Measurements from ENCODE around the gene LRIT3. TPM values are rescaled to one million over a fixed set of nuclear protein-coding genes. Genes with fewer than 3 reads are reported as not detected.

The LRIT3 gene, protein sequence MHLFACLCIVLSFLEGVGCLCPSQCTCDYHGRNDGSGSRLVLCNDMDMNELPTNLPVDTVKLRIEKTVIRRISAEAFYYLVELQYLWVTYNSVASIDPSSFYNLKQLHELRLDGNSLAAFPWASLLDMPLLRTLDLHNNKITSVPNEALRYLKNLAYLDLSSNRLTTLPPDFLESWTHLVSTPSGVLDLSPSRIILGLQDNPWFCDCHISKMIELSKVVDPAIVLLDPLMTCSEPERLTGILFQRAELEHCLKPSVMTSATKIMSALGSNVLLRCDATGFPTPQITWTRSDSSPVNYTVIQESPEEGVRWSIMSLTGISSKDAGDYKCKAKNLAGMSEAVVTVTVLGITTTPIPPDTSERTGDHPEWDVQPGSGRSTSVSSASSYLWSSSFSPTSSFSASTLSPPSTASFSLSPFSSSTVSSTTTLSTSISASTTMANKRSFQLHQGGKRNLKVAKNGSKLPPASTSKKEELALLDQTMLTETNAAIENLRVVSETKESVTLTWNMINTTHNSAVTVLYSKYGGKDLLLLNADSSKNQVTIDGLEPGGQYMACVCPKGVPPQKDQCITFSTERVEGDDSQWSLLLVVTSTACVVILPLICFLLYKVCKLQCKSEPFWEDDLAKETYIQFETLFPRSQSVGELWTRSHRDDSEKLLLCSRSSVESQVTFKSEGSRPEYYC
- under 0.01 TPM in 1 of 2 replicates, not detected in the other for total RNA-seq (ENCODE audit: low replicate concordance)

DNA sequence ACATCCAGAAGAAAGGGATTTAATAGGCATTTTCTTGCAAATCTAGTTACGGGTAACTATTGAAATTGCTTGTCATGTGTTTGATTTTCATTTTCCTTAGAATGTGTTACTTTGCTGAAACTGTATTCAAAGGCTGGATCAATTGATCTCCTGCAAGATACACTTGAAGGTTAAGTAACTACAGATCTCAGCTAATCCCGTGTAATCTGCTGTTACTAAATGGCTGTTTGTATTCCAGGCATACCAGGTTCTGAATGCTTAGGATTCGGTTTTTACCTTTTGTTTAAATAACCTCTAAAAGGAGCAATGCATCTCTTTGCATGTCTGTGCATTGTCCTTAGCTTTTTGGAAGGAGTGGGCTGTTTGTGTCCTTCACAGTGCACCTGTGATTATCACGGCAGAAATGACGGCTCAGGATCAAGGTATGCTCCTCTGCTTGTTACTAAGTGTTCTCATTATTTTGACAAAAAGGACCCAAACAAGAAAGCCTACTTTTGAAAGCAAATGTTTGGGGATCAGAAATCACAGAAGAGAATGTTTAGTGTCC is at the start of gene LRIT3:
TSS of gene LRIT3 (plus strand) at position 212 of the 547 bp plus-strand sequence. CDS start at position 307, 95 bp downstream.
- H3K4me3 ChIP-seq (ENCODE audit: low read depth, low read length), result no peak within 1 kb of the TSS
- TF ChIP-seq, protein P1, sequence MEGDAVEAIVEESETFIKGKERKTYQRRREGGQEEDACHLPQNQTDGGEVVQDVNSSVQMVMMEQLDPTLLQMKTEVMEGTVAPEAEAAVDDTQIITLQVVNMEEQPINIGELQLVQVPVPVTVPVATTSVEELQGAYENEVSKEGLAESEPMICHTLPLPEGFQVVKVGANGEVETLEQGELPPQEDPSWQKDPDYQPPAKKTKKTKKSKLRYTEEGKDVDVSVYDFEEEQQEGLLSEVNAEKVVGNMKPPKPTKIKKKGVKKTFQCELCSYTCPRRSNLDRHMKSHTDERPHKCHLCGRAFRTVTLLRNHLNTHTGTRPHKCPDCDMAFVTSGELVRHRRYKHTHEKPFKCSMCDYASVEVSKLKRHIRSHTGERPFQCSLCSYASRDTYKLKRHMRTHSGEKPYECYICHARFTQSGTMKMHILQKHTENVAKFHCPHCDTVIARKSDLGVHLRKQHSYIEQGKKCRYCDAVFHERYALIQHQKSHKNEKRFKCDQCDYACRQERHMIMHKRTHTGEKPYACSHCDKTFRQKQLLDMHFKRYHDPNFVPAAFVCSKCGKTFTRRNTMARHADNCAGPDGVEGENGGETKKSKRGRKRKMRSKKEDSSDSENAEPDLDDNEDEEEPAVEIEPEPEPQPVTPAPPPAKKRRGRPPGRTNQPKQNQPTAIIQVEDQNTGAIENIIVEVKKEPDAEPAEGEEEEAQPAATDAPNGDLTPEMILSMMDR (IDR thresholded peaks at IDR 0.05; ENCODE audit: insufficient read depth, low read length), result no peak
- no peak for DNase-seq (ENCODE audit: low read depth)

DNA sequence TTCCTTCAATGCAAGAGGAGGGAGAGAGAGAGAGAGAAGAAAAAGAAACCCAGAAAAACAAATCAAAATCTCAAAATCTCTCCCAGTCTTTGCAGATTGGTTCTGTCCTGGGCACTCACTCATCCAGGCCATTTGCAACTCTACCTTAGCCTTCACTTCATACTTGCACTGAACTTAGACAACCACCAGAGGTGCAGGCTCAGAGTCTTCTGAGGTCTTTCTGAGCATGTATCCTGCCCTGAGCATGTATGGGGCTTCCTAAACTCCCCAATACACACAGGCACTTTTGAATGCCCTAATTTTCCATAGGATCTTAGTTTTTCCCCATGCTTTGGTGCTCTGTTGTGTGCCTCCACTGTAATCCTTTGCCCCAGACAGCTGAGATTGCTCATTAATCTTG is 49.0 kb upstream of the LRIT3 start:
- TF ChIP-seq, protein P1 (IDR thresholded peaks at IDR 0.05; ENCODE audit: insufficient read depth, low read length), result no peak
- no peak overlapping the region for H3K4me3 ChIP-seq (ENCODE audit: low read depth, low read length)
- no peak for DNase-seq (ENCODE audit: low read depth)

DNA sequence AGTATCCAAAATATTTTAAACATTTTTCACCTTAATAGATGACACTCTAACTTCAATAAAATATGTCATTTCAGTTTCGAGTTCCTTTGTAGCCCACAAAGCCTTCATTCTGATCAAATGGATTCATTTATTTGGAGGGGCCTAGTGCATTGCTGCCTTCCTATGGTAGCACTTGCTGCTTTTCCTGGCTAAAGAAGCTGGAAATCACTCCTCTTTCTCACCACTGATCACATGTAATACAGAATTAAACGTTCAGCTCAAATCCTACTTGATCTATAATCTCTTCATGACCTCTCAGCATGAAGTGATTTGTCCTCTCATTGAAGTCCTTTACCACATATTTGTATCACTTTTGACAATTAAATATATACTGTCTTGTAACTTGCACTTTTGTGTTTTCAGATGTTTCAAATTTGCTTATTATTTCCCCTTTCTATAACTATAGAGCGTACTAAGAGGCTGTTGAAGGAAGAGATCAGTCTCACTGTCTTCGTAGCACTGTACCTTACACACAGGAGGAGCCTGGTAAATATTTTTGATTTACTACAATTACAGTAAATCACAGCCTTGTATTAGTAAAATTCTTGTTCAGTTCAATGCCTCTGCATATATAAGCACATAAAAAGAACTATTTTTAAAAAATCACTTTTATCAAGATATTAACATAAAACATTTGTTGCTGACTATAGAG is 46.7 kb upstream of the LRIT3 start:
- DNase-seq (ENCODE audit: low read depth), result no peak
- H3K4me3 ChIP-seq (ENCODE audit: low read depth, low read length), result peak overlapping the region; percentile 20
- TF ChIP-seq, protein P1 (IDR thresholded peaks at IDR 0.05; ENCODE audit: insufficient read depth, low read length), result no peak

DNA sequence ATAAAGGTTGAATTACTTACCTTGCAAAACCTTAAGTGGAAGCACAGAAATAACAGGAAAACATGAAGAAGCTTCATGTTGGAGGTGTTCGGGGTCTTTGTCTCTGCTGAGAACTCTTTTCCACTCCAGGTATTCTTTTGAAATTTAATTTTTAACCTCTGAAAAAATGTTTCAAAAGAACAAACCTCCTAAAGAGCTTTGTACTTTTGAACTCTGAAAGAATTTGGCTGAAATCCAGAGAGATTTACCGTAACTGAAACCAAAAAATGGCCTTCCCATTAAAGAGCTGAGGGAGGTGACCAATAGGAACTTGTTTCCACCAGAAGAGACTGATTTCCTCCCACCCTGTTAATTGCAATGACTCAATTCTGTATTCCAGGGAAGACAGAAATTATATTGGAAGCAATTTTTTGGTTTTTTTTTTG is 46.0 kb upstream of the LRIT3 start, which contains the start of gene CFI:
TSS of gene CFI (minus strand) at position 105 of the 425 bp plus-strand sequence. CDS start at position 77, 28 bp downstream.
- TF ChIP-seq, protein P1 (IDR thresholded peaks at IDR 0.05; ENCODE audit: insufficient read depth, low read length), result no peak
- peak; percentile 84 for DNase-seq (ENCODE audit: low read depth)
- peak within 1 kb of the TSS; percentile 49 for H3K4me3 ChIP-seq (ENCODE audit: low read depth, low read length)

DNA sequence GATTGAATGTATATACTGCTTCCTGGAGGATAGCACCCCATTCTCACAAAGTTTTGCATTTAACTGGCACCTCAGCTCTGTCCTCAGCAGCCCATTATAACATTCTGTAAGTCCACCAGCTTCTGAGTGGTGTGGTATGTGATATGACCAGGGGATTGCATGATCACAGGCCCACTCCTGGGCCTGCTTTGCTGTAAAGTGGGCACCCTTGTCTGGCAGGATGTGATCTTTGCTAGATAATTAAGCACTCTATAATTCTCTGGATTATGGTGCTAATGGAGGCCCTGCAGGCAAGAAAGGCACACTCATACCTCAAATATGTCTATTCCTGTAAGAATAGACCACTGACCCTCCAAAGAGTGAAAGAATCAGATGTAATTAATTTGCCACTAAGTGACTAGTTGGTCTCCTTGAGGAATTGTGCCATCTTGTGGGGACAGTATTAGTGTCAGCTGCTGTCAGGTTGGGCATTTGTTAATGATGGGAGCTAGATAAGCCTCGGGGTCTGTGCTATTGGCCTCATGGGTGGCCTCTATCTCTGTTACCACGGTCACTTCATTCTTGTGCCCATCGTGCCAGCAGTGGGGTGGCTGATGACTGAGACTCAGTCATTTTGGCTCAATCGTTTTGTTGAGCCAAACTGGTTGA is 43.9 kb upstream of the LRIT3 start:
- TF ChIP-seq, protein P1 (IDR thresholded peaks at IDR 0.05; ENCODE audit: insufficient read depth, low read length), result peak; percentile 27
- DNase-seq (ENCODE audit: low read depth), result peak; percentile 54
- no peak overlapping the region for H3K4me3 ChIP-seq (ENCODE audit: low read depth, low read length)

DNA sequence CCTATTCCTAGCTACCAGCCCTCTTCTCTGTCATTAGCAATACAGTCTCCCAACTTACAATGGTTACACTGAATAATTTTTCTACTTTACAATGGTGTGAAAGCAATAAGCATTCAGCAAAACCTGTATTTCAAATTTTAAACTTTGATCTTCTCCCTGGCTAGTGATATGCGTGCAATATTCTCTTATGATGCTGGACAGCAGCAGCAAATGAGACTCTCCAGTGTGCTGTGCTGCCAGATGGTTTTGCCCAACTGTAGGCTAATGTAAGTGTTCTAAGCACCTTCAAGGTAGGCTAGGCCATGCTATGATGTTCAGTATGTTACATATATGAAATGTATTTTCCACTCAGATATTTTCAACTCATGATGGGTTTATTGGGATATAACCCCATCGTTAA is 38.3 kb upstream of the LRIT3 start:
- DNase-seq (ENCODE audit: low read depth), result no peak
- TF ChIP-seq, protein P1 (IDR thresholded peaks at IDR 0.05; ENCODE audit: insufficient read depth, low read length), result no peak
- H3K4me3 ChIP-seq (ENCODE audit: low read depth, low read length), result no peak overlapping the region
